ENCODE measurements around the gene CCDC85C. TPM values are rescaled to one million over a fixed set of nuclear protein-coding genes. Genes with fewer than 3 reads are reported as not detected.

CCDC85C gene
- total RNA-seq, 1 donor from 2014 or later: 16.6 TPM

- Mint-ChIP-seq H3K36me3 (ENCODE audit: low read depth, unreplicated experiment) (peaks cover 4% of the 10 kb centered on the region), H3K4me1 (ENCODE audit: low read depth, unreplicated experiment) (peaks cover 15% of the 10 kb centered on the region), H3K27ac (ENCODE audit: unreplicated experiment) (no peak overlapping the region), H3K9me3 (ENCODE audit: unreplicated experiment) (no peaks in the 10 kb centered on the region), H3K4me3 (ENCODE audit: unreplicated experiment) (no peak overlapping the region), H3K27me3 (ENCODE audit: low read depth, unreplicated experiment) (no peaks in the 10 kb centered on the region)
- Histone ChIP-seq H2AFZ (ENCODE audit: low read depth, low read length) (no peak overlapping the region), H3K9me3 (ENCODE audit: insufficient read depth, low read depth, low read length) (no peaks in the 10 kb centered on the region), H3K36me3 (ENCODE audit: insufficient read depth, low read length) (no peaks in the 10 kb centered on the region), H3K9ac (ENCODE audit: low read length) (peak overlapping the region; percentile 17), H3K4me2 (ENCODE audit: low read length) (peak overlapping the region; percentile 44), H4K20me1 (ENCODE audit: insufficient read depth, low read length) (peaks cover 5% of the 10 kb centered on the region), H3K4me3 (ENCODE audit: insufficient read depth, low read depth, low read length) (no peak overlapping the region), H3K27ac (ENCODE audit: low read depth, low read length) (no peak overlapping the region), H3K27me3 (ENCODE audit: insufficient read depth, low read length) (no peaks in the 10 kb centered on the region), H3K79me2 (ENCODE audit: insufficient read depth, low read length) (peaks cover 79% of the 10 kb centered on the region), H3K4me1 (ENCODE audit: insufficient read depth, low read length) (peaks cover 47% of the 10 kb centered on the region)
- no peak for DNase-seq (ENCODE audit: low read depth)
- TF ChIP-seq EZH2 (IDR thresholded peaks at IDR 0.05; ENCODE audit: insufficient read depth, low read length): no peak
- no peak for FAIRE-seq
Measured at GRCh38 chr14:99581938-99582337, 22.1 kb downstream of the CCDC85C start.

- Histone ChIP-seq H2AFZ (ENCODE audit: low read depth, low read length) (peak overlapping the region; percentile 9), H3K36me3 (ENCODE audit: insufficient read depth, low read length) (no peaks in the 10 kb centered on the region), H3K4me1 (ENCODE audit: insufficient read depth, low read length) (peaks cover 51% of the 10 kb centered on the region), H3K4me3 (ENCODE audit: insufficient read depth, low read depth, low read length) (no peak overlapping the region), H4K20me1 (ENCODE audit: insufficient read depth, low read length) (peaks cover 2% of the 10 kb centered on the region), H3K79me2 (ENCODE audit: insufficient read depth, low read length) (peaks cover 79% of the 10 kb centered on the region), H3K27ac (ENCODE audit: low read depth, low read length) (peak overlapping the region; percentile 38), H3K4me2 (ENCODE audit: low read length) (peak overlapping the region; percentile 44), H3K27me3 (ENCODE audit: insufficient read depth, low read length) (no peaks in the 10 kb centered on the region), H3K9ac (ENCODE audit: low read length) (peak overlapping the region; percentile 17), H3K9me3 (ENCODE audit: insufficient read depth, low read depth, low read length) (no peaks in the 10 kb centered on the region)
- H3K36me3 Mint-ChIP-seq (ENCODE audit: low read depth, unreplicated experiment): peaks cover 4% of the 10 kb centered on the region
- DNase-seq (ENCODE audit: low read depth) (no peak), FAIRE-seq (no peak)
- H3K9me3 Mint-ChIP-seq (ENCODE audit: unreplicated experiment): no peaks in the 10 kb centered on the region
- no peak overlapping the region for H3K27ac Mint-ChIP-seq (ENCODE audit: unreplicated experiment)
- no peak overlapping the region for H3K4me3 Mint-ChIP-seq (ENCODE audit: unreplicated experiment)
- H3K4me1 Mint-ChIP-seq (ENCODE audit: low read depth, unreplicated experiment): peaks cover 15% of the 10 kb centered on the region
- no peaks in the 10 kb centered on the region for H3K27me3 Mint-ChIP-seq (ENCODE audit: low read depth, unreplicated experiment)
- TF ChIP-seq CTCF (IDR thresholded peaks at IDR 0.05; ENCODE audit: insufficient read depth, low read depth, low read length) (no peak), EZH2 (IDR thresholded peaks at IDR 0.05; ENCODE audit: insufficient read depth, low read length) (no peak)
Measured at GRCh38 chr14:99581374-99581773, 22.6 kb downstream of the CCDC85C start.

GRCh38 chr14:99579903-99580571 lies 24.0 kb downstream of the CCDC85C start:
- Histone ChIP-seq H3K4me2 (ENCODE audit: low read length) (peak overlapping the region; percentile 80), H3K9me3 (ENCODE audit: insufficient read depth, low read depth, low read length) (no peaks in the 10 kb centered on the region), H3K36me3 (ENCODE audit: insufficient read depth, low read length) (no peaks in the 10 kb centered on the region), H3K27ac (ENCODE audit: low read depth, low read length) (peak overlapping the region; percentile 82), H3K9ac (ENCODE audit: low read length) (peak overlapping the region; percentile 65), H3K27me3 (ENCODE audit: insufficient read depth, low read length) (no peaks in the 10 kb centered on the region), H3K4me1 (ENCODE audit: insufficient read depth, low read length) (peaks cover 60% of the 10 kb centered on the region), H3K4me3 (ENCODE audit: insufficient read depth, low read depth, low read length) (no peak overlapping the region), H3K79me2 (ENCODE audit: insufficient read depth, low read length) (peaks cover 75% of the 10 kb centered on the region), H4K20me1 (ENCODE audit: insufficient read depth, low read length) (no peaks in the 10 kb centered on the region), H2AFZ (ENCODE audit: low read depth, low read length) (no peak overlapping the region)
- H3K4me1 Mint-ChIP-seq (ENCODE audit: low read depth, unreplicated experiment): peaks cover 25% of the 10 kb centered on the region
- H3K27ac Mint-ChIP-seq (ENCODE audit: unreplicated experiment): peak overlapping the region; percentile 92
- H3K9me3 Mint-ChIP-seq (ENCODE audit: unreplicated experiment): no peaks in the 10 kb centered on the region
- H3K27me3 Mint-ChIP-seq (ENCODE audit: low read depth, unreplicated experiment): no peaks in the 10 kb centered on the region
- peaks cover 4% of the 10 kb centered on the region for H3K36me3 Mint-ChIP-seq (ENCODE audit: low read depth, unreplicated experiment)
- peak; percentile 95 for DNase-seq (ENCODE audit: low read depth)
- H3K4me3 Mint-ChIP-seq (ENCODE audit: unreplicated experiment): no peak overlapping the region
- FAIRE-seq: no peak
- no peak for TF ChIP-seq EZH2 (IDR thresholded peaks at IDR 0.05; ENCODE audit: insufficient read depth, low read length)
- TF ChIP-seq CTCF (IDR thresholded peaks at IDR 0.05; ENCODE audit: insufficient read depth, low read depth, low read length): no peak
